CD4-positive, CD25-positive, alpha-beta regulatory T cell (primary cell): ENCODE data around the gene ZBTB48. TPM values are rescaled to one million over a fixed set of nuclear protein-coding genes. Genes with fewer than 3 reads are reported as not detected.

ENCODE experiments used
- ATAC-seq, 2 donors: fragments of 150-1000 bp; cut with Tn5 transposase; one replicate each; pipeline ENCODE4 v1.10.0; 2021; ENCODE audit warnings: low read depth in 2 of 2, moderate number of reproducible peaks in 2 of 2, moderate library complexity in 1 of 2
- DNase-seq, 3 donors: peaks; one replicate each; pipeline versions ENCODE4 v3.0.0 to v3.0.0-alpha.2; 2012 to 2022; ENCODE audit warnings: mixed read lengths in 1 of 3
- H3K27ac ChIP-seq: one replicate; pipeline ENCODE4 v1.7.0; 2013; ENCODE audit warnings: mild to moderate bottlenecking, low read length; ENCODE audit not compliant: insufficient read depth, poor library complexity, severe bottlenecking
- H3K27me3 ChIP-seq: one replicate; pipeline ENCODE4 v1.7.0; 2013; ENCODE audit warnings: low read length; ENCODE audit not compliant: control insufficient read depth, insufficient read depth
- H3K36me3 ChIP-seq: one replicate; pipeline ENCODE4 v1.7.0; 2013; ENCODE audit warnings: mild to moderate bottlenecking, low read length, moderate library complexity; ENCODE audit not compliant: control insufficient read depth, insufficient read depth
- H3K4me1 ChIP-seq: 2 replicates; pipeline ENCODE4 v1.7.0; 2013; ENCODE audit warnings: mild to moderate bottlenecking, low read length; ENCODE audit not compliant: insufficient read depth, control insufficient read depth, poor library complexity, severe bottlenecking
- H3K4me3 ChIP-seq: one replicate; pipeline ENCODE4 v1.7.0; 2013; ENCODE audit warnings: low read depth, mild to moderate bottlenecking, low read length, moderate library complexity
- H3K9me3 ChIP-seq, 2 experiments: 1 replicate in 1 of 2; 2 replicates in 1 of 2; pipeline ENCODE4 v1.7.0; 2013; ENCODE audit warnings: low read length in 2 of 2, mild to moderate bottlenecking in 1 of 2, moderate library complexity in 1 of 2; ENCODE audit not compliant: control insufficient read depth in 2 of 2
- H3K27ac Mint-ChIP-seq, 3 donors: one replicate each; pipeline ENCODE4 v1.8.0; 2020 to 2022; ENCODE audit warnings: mild to moderate bottlenecking in 3 of 3, mixed read lengths in 3 of 3, moderate library complexity in 2 of 3
- H3K27me3 Mint-ChIP-seq: one replicate; pipeline ENCODE4 v1.8.0; 2022; ENCODE audit warnings: mild to moderate bottlenecking, mixed read lengths
- H3K36me3 Mint-ChIP-seq: one replicate; pipeline ENCODE4 v1.8.0; 2020; ENCODE audit warnings: mixed read lengths
- H3K4me1 Mint-ChIP-seq, 4 donors: one replicate each; pipeline ENCODE4 v1.8.0; 2020 to 2022; ENCODE audit warnings: mixed read lengths in 4 of 4, mild to moderate bottlenecking in 1 of 4
- H3K4me3 Mint-ChIP-seq, 4 donors: one replicate each; pipeline ENCODE4 v1.8.0; 2020 to 2022; ENCODE audit warnings: mild to moderate bottlenecking in 4 of 4, mixed read lengths in 4 of 4, moderate library complexity in 3 of 4
- H3K9me3 Mint-ChIP-seq, 7 donors: one replicate each; pipeline ENCODE4 v1.8.0; 2020 to 2022; ENCODE audit warnings: mixed read lengths in 7 of 7, mild to moderate bottlenecking in 3 of 7, moderate library complexity in 2 of 7
- polyA plus RNA-seq, 4 donors: library from polyadenylated mRNA; unstranded; fragments of 300-500 nt; fragmentation: Illumina TruSeq; gene quantifications; one replicate each; pipeline ENCODE4 v1.2.3, GENCODE V29; 2021
- total RNA-seq: library from RNA; stranded (reverse); gene quantifications from one replicate; pipeline ENCODE4 v1.2.3, GENCODE V29; 2022

ZBTB48 gene
- total and polyA plus RNA-seq, 5 donors from 2014 or later = 18.6 to 41.8 (median 22.2) TPM

- peak overlapping the region in 2 of 3 donors; percentile 59 to 94 for H3K27ac Mint-ChIP-seq
- H3K4me1 Mint-ChIP-seq = peaks cover 0 to 55% (median 28%) of the 10 kb centered on the region in 4 donors
- no peaks in the 10 kb centered on the region for H3K9me3 ChIP-seq
- H3K4me3 ChIP-seq = peak overlapping the region; percentile 7
- peaks cover 4% of the 10 kb centered on the region for H3K27me3 Mint-ChIP-seq
- H3K27ac ChIP-seq = peak overlapping the region; percentile 26
- H3K4me1 ChIP-seq = peaks cover 35% of the 10 kb centered on the region
- H3K4me3 Mint-ChIP-seq = peak overlapping the region; percentile 89 to 99 (median 96)
- no peaks in the 10 kb centered on the region for H3K36me3 ChIP-seq
- no peaks in the 10 kb centered on the region for H3K27me3 ChIP-seq
- H3K36me3 Mint-ChIP-seq = no peaks in the 10 kb centered on the region
- ATAC-seq (no peak), DNase-seq (no peak)
- H3K9me3 Mint-ChIP-seq = no peaks in the 10 kb centered on the region
Observed at GRCh38 chr1:6581561-6582305, 1.9 kb downstream of the ZBTB48 start.

GRCh38 chr1:6582370-6582769 is 2.6 kb downstream of the ZBTB48 start:
- no peaks in the 10 kb centered on the region for H3K9me3 Mint-ChIP-seq
- no peak for DNase-seq
- H3K36me3 ChIP-seq = no peaks in the 10 kb centered on the region
- H3K27me3 Mint-ChIP-seq = peaks cover 4% of the 10 kb centered on the region
- H3K4me1 ChIP-seq = peaks cover 35% of the 10 kb centered on the region
- no peaks in the 10 kb centered on the region for H3K27me3 ChIP-seq
- peak overlapping the region; percentile 85 to 99 (median 96) for H3K4me3 Mint-ChIP-seq
- H3K27ac Mint-ChIP-seq = peak overlapping the region in 2 of 3 donors; percentile 72 to 91
- H3K27ac ChIP-seq = peak overlapping the region; percentile 19
- H3K4me1 Mint-ChIP-seq = peaks cover 0 to 61% (median 28%) of the 10 kb centered on the region in 4 donors
- ATAC-seq = no peak
- H3K9me3 ChIP-seq = no peaks in the 10 kb centered on the region
- no peaks in the 10 kb centered on the region for H3K36me3 Mint-ChIP-seq
- no peak overlapping the region for H3K4me3 ChIP-seq

- no peak for DNase-seq
- Mint-ChIP-seq H3K9me3 (no peaks in the 10 kb centered on the region), H3K27me3 (peaks cover 4% of the 10 kb centered on the region), H3K36me3 (no peaks in the 10 kb centered on the region), H3K27ac (peak overlapping the region in 1 of 3 donors; percentile 47), H3K4me3 (peak overlapping the region in 3 of 4 donors; percentile 2 to 75 (median 36)), H3K4me1 (peaks cover 0 to 60% (median 28%) of the 10 kb centered on the region in 4 donors)
- Histone ChIP-seq H3K4me3 (no peak overlapping the region), H3K27ac (no peak overlapping the region), H3K36me3 (peaks cover 11% of the 10 kb centered on the region), H3K27me3 (no peaks in the 10 kb centered on the region), H3K9me3 (no peaks in the 10 kb centered on the region), H3K4me1 (peaks cover 32% of the 10 kb centered on the region)
- ATAC-seq = no peak
Observed at GRCh38 chr1:6584126-6585080, 4.6 kb downstream of the ZBTB48 start.

GRCh38 chr1:6585081-6585722 is 5.4 kb downstream of the ZBTB48 start:
- Histone ChIP-seq H3K9me3 (no peaks in the 10 kb centered on the region), H3K4me3 (no peak overlapping the region), H3K4me1 (peaks cover 28% of the 10 kb centered on the region), H3K36me3 (peaks cover 18% of the 10 kb centered on the region), H3K27me3 (no peaks in the 10 kb centered on the region), H3K27ac (no peak overlapping the region)
- Mint-ChIP-seq H3K4me1 (peaks cover 0 to 53% (median 25%) of the 10 kb centered on the region in 4 donors), H3K27ac (peak overlapping the region in 1 of 3 donors; percentile 47), H3K9me3 (no peaks in the 10 kb centered on the region), H3K36me3 (no peaks in the 10 kb centered on the region), H3K27me3 (no peaks in the 10 kb centered on the region), H3K4me3 (peak overlapping the region in 1 of 4 donors; percentile 75)
- ATAC-seq (no peak), DNase-seq (no peak)

GRCh38 chr1:6585841-6586240 is 6.0 kb downstream of the ZBTB48 start:
- H3K9me3 Mint-ChIP-seq = no peaks in the 10 kb centered on the region
- Histone ChIP-seq H3K27me3 (no peaks in the 10 kb centered on the region), H3K4me1 (peaks cover 22% of the 10 kb centered on the region), H3K36me3 (peaks cover 25% of the 10 kb centered on the region), H3K4me3 (no peak overlapping the region), H3K27ac (no peak overlapping the region), H3K9me3 (no peaks in the 10 kb centered on the region)
- H3K27me3 Mint-ChIP-seq = no peaks in the 10 kb centered on the region
- peaks cover 0 to 52% (median 24%) of the 10 kb centered on the region in 4 donors for H3K4me1 Mint-ChIP-seq
- ATAC-seq (no peak), DNase-seq (no peak)
- H3K27ac Mint-ChIP-seq = peak overlapping the region in 1 of 3 donors; percentile 26
- H3K36me3 Mint-ChIP-seq = no peaks in the 10 kb centered on the region
- H3K4me3 Mint-ChIP-seq = no peak overlapping the region

- H3K9me3 ChIP-seq = no peaks in the 10 kb centered on the region
- no peaks in the 10 kb centered on the region for H3K9me3 Mint-ChIP-seq
- H3K4me3 ChIP-seq = no peak overlapping the region
- peak overlapping the region in 1 of 3 donors; percentile 32 for H3K27ac Mint-ChIP-seq
- H3K36me3 Mint-ChIP-seq = no peaks in the 10 kb centered on the region
- no peaks in the 10 kb centered on the region for H3K27me3 Mint-ChIP-seq
- H3K27ac ChIP-seq = no peak overlapping the region
- H3K36me3 ChIP-seq = peaks cover 30% of the 10 kb centered on the region
- peaks cover 21% of the 10 kb centered on the region for H3K4me1 ChIP-seq
- H3K4me3 Mint-ChIP-seq = peak overlapping the region in 1 of 4 donors; percentile 32
- H3K4me1 Mint-ChIP-seq = peaks cover 0 to 50% (median 23%) of the 10 kb centered on the region in 4 donors
- H3K27me3 ChIP-seq = no peaks in the 10 kb centered on the region
- ATAC-seq (no peak), DNase-seq (no peak)
Observed at GRCh38 chr1:6586404-6586816, 6.6 kb downstream of the ZBTB48 start.

- no peak overlapping the region for H3K4me3 ChIP-seq
- Mint-ChIP-seq H3K9me3 (no peaks in the 10 kb centered on the region), H3K27me3 (no peaks in the 10 kb centered on the region), H3K4me3 (no peak overlapping the region), H3K27ac (peak overlapping the region in 2 of 3 donors; percentile 43 to 67), H3K4me1 (peaks cover 0 to 45% (median 19%) of the 10 kb centered on the region in 4 donors), H3K36me3 (no peaks in the 10 kb centered on the region)
- H3K27me3 ChIP-seq = no peaks in the 10 kb centered on the region
- H3K36me3 ChIP-seq = peaks cover 35% of the 10 kb centered on the region
- no peaks in the 10 kb centered on the region for H3K9me3 ChIP-seq
- no peak overlapping the region for H3K27ac ChIP-seq
- H3K4me1 ChIP-seq = peaks cover 20% of the 10 kb centered on the region
- no peak for ATAC-seq
- DNase-seq = peak in 1 of 3 donors; percentile 21
Observed at GRCh38 chr1:6587261-6588005, 7.6 kb downstream of the ZBTB48 start.
